HL-60 (cell line): ENCODE data around the gene PTPRT.

Experiments used
- DNase-seq, 2 experiments: peaks; one replicate each; pipeline ENCODE4 v3.0.0-alpha.2; 2010 to 2020; ENCODE audit warnings: low read depth in 1 of 2, low spot score in 1 of 2
- H3K27ac ChIP-seq: fragments of 250-450 bp; sonication (Bioruptor Pico); replicated peaks from 2 replicates; pipeline ENCODE4 v1.5.1; 2020; ENCODE audit warnings: mild to moderate bottlenecking, moderate library complexity
- H3K27me3 ChIP-seq: fragments of 250-450 bp; sonication (Bioruptor Pico); 2 replicates; pipeline ENCODE4 v1.5.1; 2021; ENCODE audit warnings: mild to moderate bottlenecking, moderate library complexity; ENCODE audit not compliant: insufficient read depth, poor library complexity, severe bottlenecking
- H3K4me3 ChIP-seq: replicated peaks from 2 replicates; pipeline ENCODE4 v1.5.1; 2011; ENCODE audit warnings: mild to moderate bottlenecking, control low read depth, low read length; ENCODE audit not compliant: insufficient read depth
- CTCF ChIP-seq: IDR thresholded peaks from one replicate; pipeline ENCODE4 v1.5.1; 2011; ENCODE audit warnings: low read length, control low read depth, inconsistent platforms; ENCODE audit not compliant: insufficient read depth
- GABPA ChIP-seq: IDR thresholded peaks from 2 replicates; pipeline ENCODE4 v1.6.1; 2012; ENCODE audit warnings: low read depth
- POLR2AphosphoS5 ChIP-seq: IDR thresholded peaks from 2 replicates; pipeline ENCODE4 v1.6.1; 2012; ENCODE audit warnings: low read depth
- REST ChIP-seq: IDR thresholded peaks from 2 replicates; pipeline ENCODE4 v1.6.1; 2012; ENCODE audit warnings: low read depth; ENCODE audit not compliant: insufficient replicate concordance
- SPI1 ChIP-seq: IDR thresholded peaks from 2 replicates; pipeline ENCODE4 v1.6.1; 2012; ENCODE audit warnings: low read depth, mild to moderate bottlenecking, borderline replicate concordance

The PTPRT gene

GRCh38 chr20:43237651-43238168 lies 48.0 kb upstream of the PTPRT start:
- Histone ChIP-seq H3K27me3 (no peaks in the 10 kb centered on the region), H3K4me3 (no peak overlapping the region), H3K27ac (no peak overlapping the region)
- TF ChIP-seq POLR2AphosphoS5 (no peak), SPI1 (no peak), GABPA (no peak), REST (no peak), CTCF (no peak)
- DNase-seq = no peak

- no peaks in the 10 kb centered on the region for H3K27me3 ChIP-seq
- no peak for TF ChIP-seq POLR2AphosphoS5
- TF ChIP-seq CTCF = no peak
- no peak for TF ChIP-seq GABPA
- no peak for TF ChIP-seq REST
- TF ChIP-seq SPI1 = no peak
- DNase-seq = no peak
- no peak overlapping the region for H3K4me3 ChIP-seq
- no peak overlapping the region for H3K27ac ChIP-seq
Observed at GRCh38 chr20:43235998-43236397, 46.3 kb upstream of the PTPRT start.

GRCh38 chr20:43231829-43232228 lies 42.1 kb upstream of the PTPRT start:
- no peak for TF ChIP-seq GABPA
- TF ChIP-seq CTCF = no peak
- Histone ChIP-seq H3K27ac (no peak overlapping the region), H3K27me3 (no peaks in the 10 kb centered on the region), H3K4me3 (no peak overlapping the region)
- DNase-seq = no peak

- no peak for DNase-seq
- H3K4me3 ChIP-seq = no peak overlapping the region
- no peaks in the 10 kb centered on the region for H3K27me3 ChIP-seq
- H3K27ac ChIP-seq = no peak overlapping the region
- TF ChIP-seq SPI1 (no peak), REST (no peak), GABPA (no peak), CTCF (no peak), POLR2AphosphoS5 (no peak)
Observed at GRCh38 chr20:43229696-43230095, 40.0 kb upstream of the PTPRT start.
